ENCODE measurements around the gene VMA21. TPM values are rescaled to one million over a fixed set of nuclear protein-coding genes. Genes with fewer than 3 reads are reported as not detected.

The VMA21 gene
- total RNA-seq, 1 donor from 2014 or later = 28.0 TPM

GRCh38 chrX:151419782-151420181, 22.8 kb downstream of the VMA21 start:
- Histone ChIP-seq H3K27me3 (no peaks in the 10 kb centered on the region), H3K9me3 (no peaks in the 10 kb centered on the region), H3K36me3 (no peaks in the 10 kb centered on the region), H3K27ac (no peak overlapping the region), H3K4me1 (no peaks in the 10 kb centered on the region), H3K4me3 (no peak overlapping the region)
- TF ChIP-seq CTCF (IDR thresholded peaks at IDR 0.05) = no peak
- DNase-seq (no peak), ATAC-seq (no peak)
- intact Hi-C loops (cut with DNase I) = no loop called here

DNA sequence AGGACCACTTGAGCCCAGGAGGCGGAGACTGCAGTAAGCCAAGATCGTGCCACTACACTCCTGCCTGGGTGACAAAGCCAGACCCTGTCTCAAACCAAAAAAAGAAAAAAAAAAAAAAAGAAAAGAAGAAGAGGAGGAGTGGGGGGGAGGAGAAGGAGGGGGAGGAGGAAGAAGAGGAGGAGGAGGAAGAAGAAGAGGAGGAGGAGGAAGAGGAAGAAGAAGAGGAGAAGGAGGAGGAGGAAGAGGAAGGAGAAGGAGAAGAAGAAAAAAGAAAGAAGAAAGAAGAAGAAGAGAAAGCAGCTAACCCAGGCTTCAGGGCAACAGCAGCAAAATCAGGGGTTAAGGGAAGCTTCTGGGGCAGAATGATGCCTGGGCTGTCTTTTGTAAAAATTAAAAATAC, 27.5 kb downstream of the VMA21 start:
- Histone ChIP-seq H3K36me3 (no peaks in the 10 kb centered on the region), H3K27ac (no peak overlapping the region), H3K27me3 (no peaks in the 10 kb centered on the region), H3K4me3 (no peak overlapping the region), H3K9me3 (no peaks in the 10 kb centered on the region), H3K4me1 (no peaks in the 10 kb centered on the region)
- intact Hi-C loops (cut with DNase I) = no loop called here
- DNase-seq = no peak
- no peak for ATAC-seq
- TF ChIP-seq CTCF (IDR thresholded peaks at IDR 0.05) = no peak

GRCh38 chrX:151448509-151448908, 51.5 kb downstream of the VMA21 start:
- no peak for TF ChIP-seq CTCF (IDR thresholded peaks at IDR 0.05)
- no peaks in the 10 kb centered on the region for H3K27me3 ChIP-seq
- no peak for ATAC-seq

GRCh38 chrX:151458824-151459223, 61.8 kb downstream of the VMA21 start:
- H3K27ac ChIP-seq = no peak overlapping the region
- H3K36me3 ChIP-seq = no peaks in the 10 kb centered on the region
- no peaks in the 10 kb centered on the region for H3K9me3 ChIP-seq
- ATAC-seq = no peak
- no peaks in the 10 kb centered on the region for H3K4me1 ChIP-seq
- no peak for DNase-seq
- no peak overlapping the region for H3K4me3 ChIP-seq
- intact Hi-C loops (cut with DNase I) = no loop called here
- no peak for TF ChIP-seq CTCF (IDR thresholded peaks at IDR 0.05)
- H3K27me3 ChIP-seq = no peaks in the 10 kb centered on the region

More at GRCh38 chrX:151448509-151448908, 51.5 kb downstream of the VMA21 start:
- Histone ChIP-seq H3K4me1 (no peaks in the 10 kb centered on the region), H3K27ac (no peak overlapping the region), H3K4me3 (no peak overlapping the region), H3K9me3 (no peaks in the 10 kb centered on the region), H3K36me3 (no peaks in the 10 kb centered on the region)
- intact Hi-C loops (cut with DNase I) = no loop called here
- no peak for DNase-seq

Other genes starting within 250 kb of the VMA21 start
- not detected for gene GPR50, start 220.6 kb upstream of the VMA21 start, total RNA-seq
- not detected for gene PASD1, start 166.5 kb downstream of the VMA21 start, total RNA-seq